HepG2 (cell line): ENCODE measurements around the gene CCDC126. TPM values are rescaled to one million over a fixed set of nuclear protein-coding genes. Genes with fewer than 3 reads are reported as not detected.

Experiments
- ATAC-seq: fragments of 200-7000 bp; cut with Tn5 transposase; 3 replicates; pipeline ENCODE4 v1.9.1; 2020; ENCODE audit warnings: mild to moderate bottlenecking, moderate library complexity
- BruUV-seq: library from RNA; stranded (reverse); fragments of 400-500 nt; replicated peaks from 2 replicates; lab custom pipeline; 2021; lab: Mats Ljungman, UMichigan
- CTCF ChIA-PET: fragments of 300-600 bp; formaldehyde crosslinking; extraction: SDS; loops from one replicate; lab custom pipeline; 2021; ENCODE audit warnings: low total read pairs, inconsistent platforms, low intra/inter-chr PET ratio; lab: Yijun Ruan, JAX
- POLR2A ChIA-PET: fragments of 350-600 bp; sonication (Branson Sonifier 250); formaldehyde crosslinking; loops from one replicate; lab custom pipeline; 2020; ENCODE audit warnings: antibody characterized with exemption, inconsistent platforms; lab: Yijun Ruan, JAX
- DNase-seq: peaks from one replicate; pipeline ENCODE4 v3.0.0-alpha.2; 2015; ENCODE audit warnings: low spot score
- FAIRE-seq: peaks from 3 replicates; lab custom pipeline; 2011; peaks lifted over from hg19 to GRCh38; lab: Jason Lieb, UNC
- H2AFZ ChIP-seq: one replicate; pipeline ENCODE4 v1.6.1; 2011; ENCODE audit warnings: low read length, inconsistent platforms
- H3K27ac ChIP-seq: fragments of 300-600 bp; 3 replicates; pipeline ENCODE4 v1.8.0; 2011; ENCODE audit warnings: mixed run types, mild to moderate bottlenecking, mixed read lengths, low read length, inconsistent platforms; ENCODE audit not compliant: insufficient read depth; ENCODE audit errors: extremely low read length
- H3K27me3 ChIP-seq, 2 experiments: fragments of 200-600 bp in 1 of 2; 2 replicates in 1 of 2; 3 replicates in 1 of 2; pipeline versions ENCODE4 v1.6.0 to v1.8.0; 2011; ENCODE audit warnings: low read length in 2 of 2, mild to moderate bottlenecking in 2 of 2, moderate library complexity in 2 of 2, inconsistent platforms in 1 of 2; ENCODE audit not compliant: insufficient read depth in 2 of 2, control insufficient read depth in 1 of 2
- H3K36me3 ChIP-seq, 2 experiments: fragments of 200-600 bp in 1 of 2; replicated peaks in 1 of 2; 2 replicates in 1 of 2; 3 replicates in 1 of 2; pipeline versions ENCODE4 v1.5.1 to v1.8.0; 2011; ENCODE audit warnings: low read length in 2 of 2, inconsistent platforms in 1 of 2; ENCODE audit not compliant: insufficient read depth in 2 of 2, control insufficient read depth in 1 of 2
- H3K4me1 ChIP-seq: 2 replicates; pipeline ENCODE4 v1.5.1; 2012; ENCODE audit warnings: low read length, inconsistent platforms; ENCODE audit not compliant: insufficient read depth
- H3K4me2 ChIP-seq: 2 replicates; pipeline ENCODE4 v1.6.0; 2011; ENCODE audit warnings: low read depth, low read length, inconsistent platforms
- H3K4me3 ChIP-seq, 3 experiments: fragments of 200-600 bp in 1 of 3; sonication (generic), shearing (Covaris generic) in 1 of 3; replicated peaks in 1 of 3; 2 replicates each; pipeline ENCODE4 v1.5.1; 2011 to 2016; ENCODE audit warnings: low read length in 3 of 3, inconsistent platforms in 2 of 3, low read depth in 2 of 3, mild to moderate bottlenecking in 2 of 3, control low read depth in 1 of 3, mixed read lengths in 1 of 3; ENCODE audit not compliant: insufficient read depth in 1 of 3
- H3K79me2 ChIP-seq: one replicate; pipeline ENCODE4 v1.6.1; 2011; ENCODE audit warnings: low read length, inconsistent platforms; ENCODE audit not compliant: insufficient read depth
- H3K9ac ChIP-seq: 2 replicates; pipeline ENCODE4 v1.6.0; 2011; ENCODE audit warnings: mild to moderate bottlenecking, low read depth, low read length, inconsistent platforms; ENCODE audit not compliant: insufficient read depth
- H3K9me3 ChIP-seq: 2 replicates; pipeline ENCODE4 v1.5.1; 2012; ENCODE audit warnings: mild to moderate bottlenecking, low read length
- H4K20me1 ChIP-seq: 2 replicates; pipeline ENCODE4 v1.6.0; 2011; ENCODE audit warnings: inconsistent platforms, mild to moderate bottlenecking, low read length, moderate library complexity; ENCODE audit not compliant: insufficient read depth
- ARID2 ChIP-seq: sonication (generic); formaldehyde crosslinking; IDR thresholded peaks from 2 replicates; pipeline ENCODE4 v1.8.1; 2022; ENCODE audit warnings: mild to moderate bottlenecking, missing genetic modification reagents, borderline replicate concordance
- ELF4 ChIP-seq: sonication (generic); formaldehyde crosslinking; IDR thresholded peaks from 2 replicates; pipeline ENCODE4 v1.5.0; 2020; ENCODE audit warnings: missing genetic modification reagents, mild to moderate bottlenecking, moderate library complexity, borderline replicate concordance
- HDAC6 ChIP-seq: fragments of 200-600 bp; sonication (generic); IDR thresholded peaks from 2 replicates; pipeline ENCODE4 v1.7.0; 2017; ENCODE audit warnings: mild to moderate bottlenecking, antibody characterized with exemption, low read length, low read depth
- KLF9 ChIP-seq: IDR thresholded peaks from 2 replicates; pipeline ENCODE4 v1.6.1; 2016; ENCODE audit warnings: low read depth
- TAF15 ChIP-seq: fragments of 200-400 bp; formaldehyde crosslinking; IDR thresholded peaks from one replicate; pipeline ENCODE4 v1.6.1; 2018; ENCODE audit warnings: mild to moderate bottlenecking, low read depth, low read length; ENCODE audit not compliant: poor library complexity, severe bottlenecking
- TP53 ChIP-seq: sonication (generic); formaldehyde crosslinking; conservative IDR thresholded peaks from 2 replicates; pipeline ENCODE4 v1.4.0; 2020; ENCODE audit warnings: missing genetic modification reagents
- ZNF768 ChIP-seq: sonication (generic); formaldehyde crosslinking; IDR thresholded peaks from 2 replicates; pipeline ENCODE4 v1.4.0; 2020; ENCODE audit warnings: missing genetic modification reagents
- WGBS: methylation state at CpG from one replicate; pipeline ENCODE4 v1.1.6; 2017; ENCODE audit warnings: low lambda C conversion rate; 5-methylcytosine and 5-hydroxymethylcytosine counted together
- in situ Hi-C: cut with HindIII; loops from 2 replicates; pipeline ENCODE4 v1.10.0; 2017; ENCODE audit warnings: low pct_unique_long_range_greater_than_20kb; ENCODE audit not compliant: extremely low pct_ligation_motif_present
- intact Hi-C: fragments of 100-400 bp; cut with micrococcal nuclease; formaldehyde crosslinking; loops from one replicate; pipeline ENCODE4 v1.10.0; 2022; ENCODE audit not compliant: unreplicated experiment
- polyA plus RNA-seq, 8 experiments: library from polyadenylated mRNA; depleted of rRNA in 3 of 8; stranded (reverse) in 7 of 8; unstranded in 1 of 8; fragments of >200 nt; fragmentation: Illumina TruSeq in 4 of 8; extraction: Trizol in 4 of 8; gene quantifications; 2 replicates each; pipeline versions ENCODE4 v1.2.1 to v1.2.3, GENCODE V29; 2011 to 2016; ENCODE audit warnings: low read depth in 4 of 8, missing spikeins in 1 of 8, mixed read lengths in 1 of 8; ENCODE audit not compliant: insufficient read depth in 1 of 8
- total RNA-seq, 5 experiments: library from RNA; depleted of rRNA; stranded (reverse); fragments of >200 nt; fragmentation: Illumina TruSeq; extraction: Trizol; gene quantifications; 2 replicates each; pipeline ENCODE4 v1.2.3, GENCODE V29; 2016; ENCODE audit warnings: low read depth in 1 of 5

Gene CCDC126
- total and polyA plus RNA-seq, 2 of the 13 experiments (the other 11 are each of a cell fraction or from before 2014, with no cell fraction given) = 3.5 to 9.3 TPM

DNA sequence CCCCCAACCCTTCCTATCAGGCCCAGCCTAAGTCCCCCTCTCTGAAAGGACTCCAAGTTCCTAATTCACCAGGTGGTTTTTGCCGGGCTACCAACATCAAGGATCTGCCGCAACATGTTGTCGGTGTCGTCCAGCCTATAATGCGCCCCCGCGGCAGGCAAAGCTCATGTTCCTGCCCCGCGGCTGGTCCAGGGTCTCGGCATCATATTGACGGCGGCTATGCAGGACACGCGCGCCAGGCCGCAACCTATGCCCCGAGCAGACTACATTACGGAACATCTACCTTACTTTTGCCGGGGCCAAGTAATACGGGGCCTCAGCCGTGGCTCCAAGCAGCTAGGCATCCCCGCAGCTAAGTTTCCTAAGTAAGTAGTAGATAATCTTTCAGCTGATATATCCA lies 58.3 kb downstream of the CCDC126 start:
- Histone ChIP-seq H3K27me3 (peaks cover 0 to 3% of the 10 kb centered on the region in 2 experiments; a peak in 2 of 5 replicates), H4K20me1 (no peaks in the 10 kb centered on the region), H3K9ac (no peak overlapping the region), H3K9me3 (peaks cover 13% of the 10 kb centered on the region), H3K4me2 (no peak overlapping the region), H3K4me1 (no peaks in the 10 kb centered on the region), H3K36me3 (no peaks in the 10 kb centered on the region), H3K27ac (no peak overlapping the region), H3K79me2 (no peaks in the 10 kb centered on the region), H3K4me3 (no peak overlapping the region), H2AFZ (no peak overlapping the region)
- in situ Hi-C loops = no loop called here
- TF ChIP-seq ZNF768 (CRISPR knock-in tag) (no peak), ARID2 (no peak), TP53 (CRISPR knock-in tag) (no peak)
- ChIA-PET CTCF (no interaction called here), POLR2A (no interaction called here)
- FAIRE-seq = no peak
- 66% methylated on average over 19 of the region's 22 CpGs for WGBS
- intact Hi-C loops = loop anchor here (2.0 to 5.0 kb wide), 2 partner anchors 42 to 85 kb away; no protein-coding TSS in a partner anchor
- no TSS peak for BruUV-seq
- no peak for ATAC-seq
- no peak for DNase-seq

GRCh38 chr7:23658831-23659427 lies 61.7 kb downstream of the CCDC126 start:
- DNase-seq (no peak), ATAC-seq (no peak), FAIRE-seq (no peak)
- intact Hi-C loops = loop anchor here (5.0 kb wide), 1 partner anchor 38 kb away; no protein-coding TSS in a partner anchor
- Histone ChIP-seq H3K36me3 (no peaks in the 10 kb centered on the region), H3K27ac (no peak overlapping the region), H2AFZ (no peak overlapping the region), H3K27me3 (peaks cover 0 to 3% of the 10 kb centered on the region in 2 experiments; a peak in 2 of 5 replicates), H3K9ac (no peak overlapping the region), H3K4me3 (no peak overlapping the region), H3K4me1 (no peaks in the 10 kb centered on the region), H4K20me1 (no peaks in the 10 kb centered on the region), H3K4me2 (no peak overlapping the region), H3K79me2 (no peaks in the 10 kb centered on the region), H3K9me3 (peaks cover 8% of the 10 kb centered on the region)
- no TSS peak for BruUV-seq
- ChIA-PET POLR2A (no interaction called here), CTCF (no interaction called here)
- 41% methylated on average over 7 of the region's 7 CpGs for WGBS
- in situ Hi-C loops = no loop called here
- TF ChIP-seq ELF4 (CRISPR knock-in tag) (no peak), TAF15 (no peak), HDAC6 (no peak), KLF9 (CRISPR knock-in tag) (no peak)
